GM19099 (cell line): ENCODE data around the gene VIPR2.

ENCODE experiments used
- POLR2A ChIP-seq: IDR thresholded peaks from 3 replicates; pipeline ENCODE4 v1.6.1; 2011; ENCODE audit warnings: low read depth; ENCODE audit not compliant: insufficient read length; ENCODE audit errors: extremely low read depth

VIPR2 gene

GRCh38 chr7:159061209-159061608 is 83.5 kb downstream of the VIPR2 start:
- no peak for TF ChIP-seq POLR2A

GRCh38 chr7:159060440-159060839 is 84.2 kb downstream of the VIPR2 start:
- no peak for TF ChIP-seq POLR2A

GRCh38 chr7:159059629-159060028 is 85.0 kb downstream of the VIPR2 start:
- TF ChIP-seq POLR2A = no peak

GRCh38 chr7:159057647-159058046 is 87.0 kb downstream of the VIPR2 start:
- TF ChIP-seq POLR2A = no peak

- TF ChIP-seq POLR2A = no peak
Observed at GRCh38 chr7:159056737-159057136, 87.9 kb downstream of the VIPR2 start.

- TF ChIP-seq POLR2A = no peak
Observed at GRCh38 chr7:159051916-159052315, 92.8 kb downstream of the VIPR2 start.

GRCh38 chr7:159050704-159051103 is 94.0 kb downstream of the VIPR2 start:
- no peak for TF ChIP-seq POLR2A

GRCh38 chr7:159049266-159050025 is 95.2 kb downstream of the VIPR2 start:
- TF ChIP-seq POLR2A = no peak

GRCh38 chr7:159048656-159049055 is 96.0 kb downstream of the VIPR2 start:
- no peak for TF ChIP-seq POLR2A

- no peak for TF ChIP-seq POLR2A
Observed at GRCh38 chr7:159047536-159047935, 97.1 kb downstream of the VIPR2 start.

- TF ChIP-seq POLR2A = no peak
Observed at GRCh38 chr7:159046300-159046699, 98.4 kb downstream of the VIPR2 start.

- TF ChIP-seq POLR2A = no peak
Observed at GRCh38 chr7:159045839-159046238, 98.8 kb downstream of the VIPR2 start.

- no peak for TF ChIP-seq POLR2A
Observed at GRCh38 chr7:159042581-159043101, 102.0 kb downstream of the VIPR2 start.

- no peak for TF ChIP-seq POLR2A
Observed at GRCh38 chr7:159042103-159042502, 102.6 kb downstream of the VIPR2 start.

GRCh38 chr7:159040912-159041711 is 103.6 kb downstream of the VIPR2 start:
- no peak for TF ChIP-seq POLR2A

- no peak for TF ChIP-seq POLR2A
Observed at GRCh38 chr7:159040146-159040545, 104.5 kb downstream of the VIPR2 start.
